Epidermal melanocyte (primary cell): ENCODE results near the gene SLC4A8.
"Not testable (repeated sequence)": the region's sequence is repeated elsewhere in the genome, so short reads cannot be mapped to it uniquely, and the experiment has no call there.

Source experiments
- DNase-seq: peaks from one replicate; pipeline ENCODE4 v3.0.0; 2011; ENCODE audit warnings: low spot score; ENCODE audit not compliant: insufficient read length

SLC4A8 gene

GRCh38 chr12:51429700-51430099, 5.1 kb downstream of the SLC4A8 start:
- no peak for DNase-seq

GRCh38 chr12:51430196-51430895, 5.7 kb downstream of the SLC4A8 start:
- no peak for DNase-seq

GRCh38 chr12:51432921-51433320, 8.3 kb downstream of the SLC4A8 start:
- no peak for DNase-seq

- DNase-seq: no peak
Measured at GRCh38 chr12:51434305-51434704, 9.7 kb downstream of the SLC4A8 start.

- DNase-seq: no peak
Measured at GRCh38 chr12:51437431-51437830, 12.8 kb downstream of the SLC4A8 start.

- no peak for DNase-seq
Measured at GRCh38 chr12:51439330-51439729, 14.7 kb downstream of the SLC4A8 start.

GRCh38 chr12:51441583-51441982, 17.0 kb downstream of the SLC4A8 start:
- DNase-seq: no peak

GRCh38 chr12:51442324-51442723, 17.7 kb downstream of the SLC4A8 start:
- DNase-seq: no peak

GRCh38 chr12:51443573-51443972, 18.9 kb downstream of the SLC4A8 start:
- DNase-seq: no peak

GRCh38 chr12:51448618-51449256, 24.1 kb downstream of the SLC4A8 start:
- DNase-seq: no peak

GRCh38 chr12:51449580-51450246, 25.1 kb downstream of the SLC4A8 start:
- no peak for DNase-seq

- no peak for DNase-seq
Measured at GRCh38 chr12:51450333-51450732, 25.7 kb downstream of the SLC4A8 start.

GRCh38 chr12:51450806-51451205, 26.2 kb downstream of the SLC4A8 start:
- DNase-seq: no peak

GRCh38 chr12:51454016-51454415, 29.4 kb downstream of the SLC4A8 start:
- DNase-seq: not testable (repeated sequence)

GRCh38 chr12:51455050-51455449, 30.4 kb downstream of the SLC4A8 start:
- DNase-seq: not testable (repeated sequence)

GRCh38 chr12:51458635-51459034, 34.0 kb downstream of the SLC4A8 start:
- no peak for DNase-seq

- no peak for DNase-seq
Measured at GRCh38 chr12:51460519-51460918, 35.9 kb downstream of the SLC4A8 start.

- DNase-seq: no peak
Measured at GRCh38 chr12:51465491-51465890, 40.9 kb downstream of the SLC4A8 start.

- DNase-seq: no peak
Measured at GRCh38 chr12:51470116-51470515, 45.5 kb downstream of the SLC4A8 start.

- no peak for DNase-seq
Measured at GRCh38 chr12:51471111-51471864, 46.7 kb downstream of the SLC4A8 start.

GRCh38 chr12:51472984-51473383, 48.4 kb downstream of the SLC4A8 start:
- no peak for DNase-seq

GRCh38 chr12:51473947-51474346, 49.3 kb downstream of the SLC4A8 start:
- DNase-seq: no peak
